Gastrocnemius medialis (tissue), 4 donors: ENCODE results near the gene RACGAP1. TPM values are rescaled to one million over a fixed set of nuclear protein-coding genes. Genes with fewer than 3 reads are reported as not detected.

Source experiments
- ATAC-seq, 2 donors: fragments of 150-250 bp; one replicate each; pipeline ENCODE4 v1.9.1; 2016
- DNase-seq, 2 donors: peaks; one replicate each; pipeline ENCODE4 v3.0.0-alpha.2; 2019
- H3K27ac ChIP-seq, 4 donors: fragments of 200-600 bp; sonication (generic); 1 replicate in 1 of 4; 2 replicates in 3 of 4; pipeline ENCODE4 v1.5.1; 2016 to 2018; ENCODE audit warnings: mild to moderate bottlenecking in 2 of 4, moderate library complexity in 1 of 4
- H3K27me3 ChIP-seq, 3 donors: fragments of 200-600 bp; sonication (generic) in 2 of 3; 1 replicate in 1 of 3; 2 replicates in 2 of 3; pipeline versions ENCODE4 v1.5.1 to v1.6.0; 2016 to 2019; ENCODE audit warnings: mild to moderate bottlenecking in 1 of 3, moderate library complexity in 1 of 3
- H3K36me3 ChIP-seq, 2 donors: fragments of 200-600 bp; sonication (generic) in 1 of 2; one replicate each; pipeline ENCODE4 v1.5.1; 2017 to 2018
- H3K4me1 ChIP-seq, 2 donors: fragments of 200-600 bp; sonication (generic) in 1 of 2; one replicate each; pipeline ENCODE4 v1.5.1; 2016 to 2017; ENCODE audit warnings: mild to moderate bottlenecking in 2 of 2
- H3K4me3 ChIP-seq, 4 donors: fragments of 200-600 bp; sonication (generic) in 3 of 4; 1 replicate in 1 of 4; 2 replicates in 3 of 4; pipeline ENCODE4 v1.5.1; 2016 to 2019; ENCODE audit warnings: mild to moderate bottlenecking in 2 of 4
- H3K9me3 ChIP-seq, 3 donors: fragments of 200-600 bp; sonication (generic) in 2 of 3; 1 replicate in 1 of 3; 2 replicates in 2 of 3; pipeline ENCODE4 v1.5.1; 2016 to 2019
- POLR2A ChIP-seq, 2 donors: fragments of 450-650 bp; IDR thresholded peaks; one replicate each; pipeline ENCODE4 v1.6.1; 2017; ENCODE audit warnings: antibody characterized with exemption in 2 of 2, mild to moderate bottlenecking in 2 of 2, moderate library complexity in 2 of 2
- in situ Hi-C, 4 donors: fragments of 200-750 bp; cut with MboI; loops; one replicate each; pipeline versions ENCODE4 v1.15.0 to v1.8.0; 2017; ENCODE audit warnings: low sequenced_read_pairs in 4 of 4
- intact Hi-C: fragments of 100-400 bp; cut with DNase I; formaldehyde crosslinking; loops from one replicate; pipeline ENCODE4 v1.15.1; 2023; ENCODE audit warnings: low total_unique reads
- total RNA-seq, 4 donors: library from RNA; depleted of rRNA; stranded (reverse); fragments of >200 nt; gene quantifications; one replicate each; pipeline versions ENCODE4 v1.1.0 to v1.2.3, GENCODE V29; 2016
- TF ChIP-seq, protein P1 (sequence below), 5 experiments: fragments of 450-650 bp in 3 of 5; fragments of 200-600 bp in 2 of 5; sonication (generic) in 2 of 5; IDR thresholded peaks in 4 of 5; conservative IDR thresholded peaks in 1 of 5; 1 replicate in 4 of 5; 2 replicates in 1 of 5; pipeline ENCODE4 v1.5.1; 2016 to 2019; ENCODE audit warnings: antibody characterized with exemption in 5 of 5, mild to moderate bottlenecking in 3 of 5, moderate library complexity in 3 of 5

Gene RACGAP1, protein sequence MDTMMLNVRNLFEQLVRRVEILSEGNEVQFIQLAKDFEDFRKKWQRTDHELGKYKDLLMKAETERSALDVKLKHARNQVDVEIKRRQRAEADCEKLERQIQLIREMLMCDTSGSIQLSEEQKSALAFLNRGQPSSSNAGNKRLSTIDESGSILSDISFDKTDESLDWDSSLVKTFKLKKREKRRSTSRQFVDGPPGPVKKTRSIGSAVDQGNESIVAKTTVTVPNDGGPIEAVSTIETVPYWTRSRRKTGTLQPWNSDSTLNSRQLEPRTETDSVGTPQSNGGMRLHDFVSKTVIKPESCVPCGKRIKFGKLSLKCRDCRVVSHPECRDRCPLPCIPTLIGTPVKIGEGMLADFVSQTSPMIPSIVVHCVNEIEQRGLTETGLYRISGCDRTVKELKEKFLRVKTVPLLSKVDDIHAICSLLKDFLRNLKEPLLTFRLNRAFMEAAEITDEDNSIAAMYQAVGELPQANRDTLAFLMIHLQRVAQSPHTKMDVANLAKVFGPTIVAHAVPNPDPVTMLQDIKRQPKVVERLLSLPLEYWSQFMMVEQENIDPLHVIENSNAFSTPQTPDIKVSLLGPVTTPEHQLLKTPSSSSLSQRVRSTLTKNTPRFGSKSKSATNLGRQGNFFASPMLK
- total RNA-seq, result 10 to 100 TPM in 1 of 4 donors, 1 to 10 TPM in 3; 5.6 to 13.3 (median 6.5) TPM

DNA sequence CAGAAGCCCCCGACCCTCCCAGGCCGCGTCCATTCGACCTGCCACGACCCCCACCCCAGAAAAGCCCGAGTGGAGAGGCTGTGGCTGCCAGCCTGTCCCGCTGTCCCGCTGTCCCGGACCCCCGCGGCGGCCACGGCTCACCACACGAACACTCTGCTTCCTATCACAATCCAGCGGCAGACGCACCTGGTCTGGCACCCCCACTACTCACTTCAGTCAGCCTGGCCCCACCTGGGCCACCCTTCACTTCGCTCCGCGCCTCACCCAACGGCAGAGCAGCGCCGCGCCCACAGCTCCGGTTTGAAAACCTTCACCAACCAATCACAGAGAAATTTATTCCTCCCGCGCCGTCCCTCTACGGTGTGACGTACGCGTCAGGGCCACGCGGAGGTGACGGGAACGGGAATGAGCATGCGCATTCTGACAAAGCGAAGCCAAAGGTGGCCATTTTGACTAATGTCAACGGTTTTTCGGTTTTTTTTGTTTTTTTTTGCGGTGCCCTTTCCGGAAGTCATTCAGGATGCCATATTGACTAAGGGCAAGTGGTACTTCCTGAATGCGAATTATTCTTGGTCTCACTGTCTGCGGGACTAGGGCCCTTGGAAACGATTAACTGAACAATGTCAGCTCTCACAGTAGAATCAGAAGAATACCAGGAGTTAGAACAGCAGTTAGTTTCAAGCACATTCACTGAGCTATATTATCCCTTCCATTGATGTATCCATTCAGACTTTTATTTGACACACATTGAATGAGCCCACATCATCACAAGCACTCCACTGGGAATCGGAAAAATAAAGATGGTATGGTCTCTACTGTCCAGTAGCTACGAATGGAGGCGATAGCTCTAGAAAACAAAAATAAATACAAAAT is at the start of gene RACGAP1:
TSS of gene RACGAP1 (minus strand) at position 308 of the 873 bp plus-strand sequence. CDS start 8,779 bp downstream, outside the sequence.
- Histone ChIP-seq H3K4me3 (peak within 1 kb of the TSS; percentile 61 to 77 (median 66)), H3K27me3 (no peaks in the 10 kb centered on the region), H3K36me3 (no peaks in the 10 kb centered on the region), H3K4me1 (peaks cover 6 to 11% of the 10 kb centered on the region in 2 donors), H3K27ac (peak within 1 kb of the TSS; percentile 53 to 67 (median 59)), H3K9me3 (no peaks in the 10 kb centered on the region)
- in situ Hi-C loops, result no loop called here
- DNase-seq, result peak; percentile 94 to 95
- intact Hi-C loops, result loop anchor here (1.0 to 5.0 kb wide), 2 partner anchors 86 to 142 kb away; partner anchors contain the start of gene CERS5
- peak; percentile 99 to 100 for ATAC-seq
- TF ChIP-seq, protein P1, sequence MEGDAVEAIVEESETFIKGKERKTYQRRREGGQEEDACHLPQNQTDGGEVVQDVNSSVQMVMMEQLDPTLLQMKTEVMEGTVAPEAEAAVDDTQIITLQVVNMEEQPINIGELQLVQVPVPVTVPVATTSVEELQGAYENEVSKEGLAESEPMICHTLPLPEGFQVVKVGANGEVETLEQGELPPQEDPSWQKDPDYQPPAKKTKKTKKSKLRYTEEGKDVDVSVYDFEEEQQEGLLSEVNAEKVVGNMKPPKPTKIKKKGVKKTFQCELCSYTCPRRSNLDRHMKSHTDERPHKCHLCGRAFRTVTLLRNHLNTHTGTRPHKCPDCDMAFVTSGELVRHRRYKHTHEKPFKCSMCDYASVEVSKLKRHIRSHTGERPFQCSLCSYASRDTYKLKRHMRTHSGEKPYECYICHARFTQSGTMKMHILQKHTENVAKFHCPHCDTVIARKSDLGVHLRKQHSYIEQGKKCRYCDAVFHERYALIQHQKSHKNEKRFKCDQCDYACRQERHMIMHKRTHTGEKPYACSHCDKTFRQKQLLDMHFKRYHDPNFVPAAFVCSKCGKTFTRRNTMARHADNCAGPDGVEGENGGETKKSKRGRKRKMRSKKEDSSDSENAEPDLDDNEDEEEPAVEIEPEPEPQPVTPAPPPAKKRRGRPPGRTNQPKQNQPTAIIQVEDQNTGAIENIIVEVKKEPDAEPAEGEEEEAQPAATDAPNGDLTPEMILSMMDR (IDR thresholded peaks at IDR 0.05 in 4 of 5, conservative IDR thresholded peaks at IDR 0.05 in 1 of 5), result no peak
- peak in 1 of 2 donors; percentile 59 for TF ChIP-seq POLR2A (IDR thresholded peaks at IDR 0.05)

- TF ChIP-seq POLR2A (IDR thresholded peaks at IDR 0.05), result no peak
- Histone ChIP-seq H3K9me3 (no peaks in the 10 kb centered on the region), H3K27me3 (no peaks in the 10 kb centered on the region), H3K36me3 (no peaks in the 10 kb centered on the region), H3K4me3 (no peak overlapping the region), H3K27ac (no peak overlapping the region), H3K4me1 (peaks cover 0 to 3% of the 10 kb centered on the region in 2 donors)
- no peak for DNase-seq
- in situ Hi-C loops, result loop anchor here in 3 of 4 donors (5.0 to 10.0 kb wide), 3 partner anchors 101 to 241 kb away; no protein-coding TSS in a partner anchor
- intact Hi-C loops, result no loop called here
- no peak for ATAC-seq
These were observed 48.4 kb upstream of the RACGAP1 start for GRCh38 chr12:50073712-50074111.

GRCh38 chr12:50073206-50073605 is 47.9 kb upstream of the RACGAP1 start:
- in situ Hi-C loops (loop anchor here in 3 of 4 donors (5.0 to 10.0 kb wide), 3 partner anchors 102 to 242 kb away; no protein-coding TSS in a partner anchor), intact Hi-C loops (no loop called here)
- ATAC-seq (no peak), DNase-seq (no peak)
- TF ChIP-seq, protein P1 (IDR thresholded peaks at IDR 0.05 in 4 of 5, conservative IDR thresholded peaks at IDR 0.05 in 1 of 5), result no peak
- no peak for TF ChIP-seq POLR2A (IDR thresholded peaks at IDR 0.05)
- Histone ChIP-seq H3K36me3 (no peaks in the 10 kb centered on the region), H3K9me3 (no peaks in the 10 kb centered on the region), H3K27me3 (no peaks in the 10 kb centered on the region), H3K27ac (no peak overlapping the region), H3K4me3 (no peak overlapping the region), H3K4me1 (peaks cover 0 to 3% of the 10 kb centered on the region in 2 donors)

DNA sequence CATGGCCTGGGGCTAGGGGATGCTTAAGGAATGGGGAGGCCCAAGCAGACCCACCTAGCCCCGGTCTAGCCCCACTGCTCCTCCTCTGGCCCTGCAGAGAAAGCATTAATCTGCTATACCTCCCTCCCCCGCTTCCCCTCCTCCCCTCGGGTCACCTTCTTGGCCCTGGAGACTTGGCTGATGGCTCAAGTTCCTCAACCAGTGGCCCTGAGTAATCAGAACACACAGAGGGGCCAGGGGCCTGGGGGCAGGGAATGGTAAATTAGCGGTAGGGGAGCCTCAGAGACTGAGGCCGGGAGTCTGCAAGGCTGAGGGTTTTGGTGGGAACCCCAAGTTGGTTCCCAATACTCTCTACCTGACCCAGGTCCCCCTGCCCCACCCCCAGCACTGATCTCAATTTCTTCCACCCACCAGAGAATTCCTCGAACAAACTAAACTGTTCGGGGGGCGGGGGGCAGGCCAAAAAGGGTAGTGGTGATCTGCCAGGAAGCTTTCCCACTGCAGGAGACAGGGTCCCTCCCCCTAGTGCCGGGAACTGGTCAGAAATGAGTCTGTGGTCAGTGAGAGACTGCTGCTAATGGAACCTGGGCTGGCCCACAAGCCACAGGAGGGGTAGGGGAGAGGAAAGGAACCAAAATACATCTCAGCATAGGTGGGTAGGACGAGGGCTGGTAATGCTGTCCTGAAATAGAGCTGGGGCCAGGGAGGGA is 47.1 kb upstream of the RACGAP1 start:
- ATAC-seq (no peak), DNase-seq (no peak)
- in situ Hi-C loops, result loop anchor here in 3 of 4 donors (5.0 to 10.0 kb wide), 3 partner anchors 102 to 242 kb away; no protein-coding TSS in a partner anchor
- Histone ChIP-seq H3K4me3 (no peak overlapping the region), H3K27me3 (no peaks in the 10 kb centered on the region), H3K4me1 (peaks cover 0 to 3% of the 10 kb centered on the region in 2 donors), H3K27ac (no peak overlapping the region), H3K9me3 (no peaks in the 10 kb centered on the region), H3K36me3 (no peaks in the 10 kb centered on the region)
- intact Hi-C loops, result no loop called here
- TF ChIP-seq POLR2A (IDR thresholded peaks at IDR 0.05), result no peak
- TF ChIP-seq, protein P1 (IDR thresholded peaks at IDR 0.05 in 4 of 5, conservative IDR thresholded peaks at IDR 0.05 in 1 of 5), result no peak
